H1 (cell line): Measurements from ENCODE around the gene TYRP1.

Source experiments
- EZH2 ChIP-seq: fragments of 200-600 bp; sonication (generic); IDR thresholded peaks from 2 replicates; pipeline ENCODE4 v1.7.1; 2012; ENCODE audit warnings: low read depth, mild to moderate bottlenecking, moderate library complexity, low read length, inconsistent platforms; ENCODE audit not compliant: severe bottlenecking
- POLR2A ChIP-seq, 2 experiments: IDR thresholded peaks; 1 replicate in 1 of 2; 2 replicates in 1 of 2; pipeline ENCODE4 v1.6.1; 2011; ENCODE audit warnings: low read depth in 2 of 2, low read length in 2 of 2, mild to moderate bottlenecking in 2 of 2; ENCODE audit errors: control extremely low read depth in 1 of 2
- RAD21 ChIP-seq, 2 experiments: IDR thresholded peaks in 1 of 2; conservative IDR thresholded peaks in 1 of 2; 2 replicates each; pipeline ENCODE4 v1.6.1; 2011; ENCODE audit warnings: low read depth in 2 of 2, low read length in 2 of 2, improper control_type of control experiment in 1 of 2, inconsistent platforms in 1 of 2, mild to moderate bottlenecking in 1 of 2, moderate library complexity in 1 of 2
- RFX5 ChIP-seq: IDR thresholded peaks from 2 replicates; pipeline ENCODE4 v1.6.1; 2011; ENCODE audit warnings: low read depth, low read length, improper control_type of control experiment, borderline replicate concordance
- TAF1 ChIP-seq: IDR thresholded peaks from 2 replicates; pipeline ENCODE4 v1.6.1; 2011; ENCODE audit warnings: mild to moderate bottlenecking, low read depth, low read length

DNA sequence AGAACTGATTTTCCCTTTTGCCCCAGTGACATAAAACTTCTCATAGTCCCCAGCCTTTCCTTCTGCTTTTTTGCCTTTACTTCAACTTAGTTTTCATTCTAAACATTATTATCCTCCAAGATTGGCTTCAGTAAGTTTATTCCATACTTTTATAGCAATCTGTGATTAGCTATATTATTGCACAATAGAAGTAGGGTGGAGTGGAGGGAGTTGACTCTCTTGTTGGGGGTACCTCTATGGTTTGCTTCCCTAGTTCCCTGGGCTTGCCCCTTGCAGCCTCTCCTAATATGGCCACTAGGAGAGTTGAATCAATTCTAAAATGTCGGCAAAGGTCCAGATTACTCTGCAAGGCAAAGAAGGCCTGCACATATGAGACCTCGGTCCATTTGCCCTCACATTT is 36.4 kb upstream of the TYRP1 start:
- TF ChIP-seq EZH2 (no peak), RAD21 (IDR thresholded peaks at IDR 0.05 in 1 of 2, conservative IDR thresholded peaks at IDR 0.05 in 1 of 2; ENCODE audit: low read depth in 2 of 2, low read length in 2 of 2) (no peak), TAF1 (no peak), RFX5 (no peak), POLR2A (IDR thresholded peaks at IDR 0.05; ENCODE audit: control extremely low read depth in 1 of 2, low read depth in 2 of 2, low read length in 2 of 2) (no peak)
